ENCODE measurements around the gene CITED1. TPM values are rescaled to one million over a fixed set of nuclear protein-coding genes. Genes with fewer than 3 reads are reported as not detected.

CITED1 gene
- total RNA-seq, 1 experiment from 2014 or later = 1.1 TPM

- Histone ChIP-seq H3K23ac (ENCODE audit: insufficient read length, low read depth, low read length) (no peak overlapping the region), H3K23me2 (ENCODE audit: insufficient read length, low read depth, low read length, poor library complexity, severe bottlenecking) (no peaks in the 10 kb centered on the region), H2BK20ac (ENCODE audit: low read depth, low read length, poor library complexity, severe bottlenecking) (no peak overlapping the region), H2BK5ac (ENCODE audit: insufficient read length, low read length) (no peak overlapping the region), H4K8ac (replicated peaks; ENCODE audit: insufficient read length, low read depth, low read length) (no peak overlapping the region), H2AK5ac (ENCODE audit: insufficient read length, low read length) (no peak overlapping the region), H3K4me2 (ENCODE audit: insufficient read depth, insufficient read length, low read length) (no peak overlapping the region), H2BK120ac (ENCODE audit: low read depth, low read length, poor library complexity, severe bottlenecking) (no peak overlapping the region), H2BK12ac (ENCODE audit: insufficient read length, low read depth, low read length) (no peak overlapping the region), H3T11ph (ENCODE audit: low read length) (no peak overlapping the region), H3K79me2 (ENCODE audit: insufficient read depth, low read length) (no peaks in the 10 kb centered on the region), H3K4ac (ENCODE audit: low read depth, low read length) (no peak overlapping the region), H3K56ac (ENCODE audit: insufficient read length, low read depth, low read length) (no peak overlapping the region), H3K9me3 (ENCODE audit: control insufficient read depth, low read depth, low read length) (no peaks in the 10 kb centered on the region), H4K91ac (ENCODE audit: insufficient read length, low read depth, low read length) (no peak overlapping the region), H4K20me1 (ENCODE audit: control insufficient read depth, insufficient read depth, insufficient read length) (no peaks in the 10 kb centered on the region), H4K5ac (ENCODE audit: insufficient read length, low read depth, low read length) (no peak overlapping the region), H3K9ac (ENCODE audit: extremely low read depth, insufficient read length, low read length) (no peak overlapping the region), H3K4me1 (ENCODE audit: insufficient read depth, low read length) (no peaks in the 10 kb centered on the region), H3K79me1 (ENCODE audit: insufficient read depth, low read depth, low read length, poor library complexity, severe bottlenecking) (peaks cover 1% of the 10 kb centered on the region), H2AFZ (ENCODE audit: low read length) (no peak overlapping the region), H2BK15ac (ENCODE audit: low read depth, low read length) (no peak overlapping the region), H3K14ac (ENCODE audit: insufficient read depth, low read length) (no peak overlapping the region), H3K18ac (ENCODE audit: insufficient read length, low read depth, low read length) (no peak overlapping the region), H3K27me3 (ENCODE audit: insufficient read depth, low read length) (no peaks in the 10 kb centered on the region), H3K27ac (ENCODE audit: insufficient read length, low read depth, low read length) (no peak overlapping the region)
- H3K36me3 Mint-ChIP-seq (ENCODE audit: insufficient read depth in 1 of 3, low read depth in 3 of 3) = peaks cover 48 to 66% (median 63%) of the 10 kb centered on the region in 3 experiments
- peaks cover 9 to 11% of the 10 kb centered on the region in 2 experiments for H3K4me1 Mint-ChIP-seq
- no peak overlapping the region for H3K4me3 Mint-ChIP-seq
- DNase-seq = no peak
- H3K27ac Mint-ChIP-seq = peak overlapping the region; percentile 32 to 77 (median 57); a peak in 3 of 7 replicates
- WGBS (ENCODE audit: extremely low coverage, insufficient read length, low lambda C conversion rate) = no CpG with 5 or more reads among the region's 2 CpGs
- peaks cover 0 to 3% of the 10 kb centered on the region in 2 experiments; a peak in 2 of 5 replicates for H3K9me3 Mint-ChIP-seq
- H3K27me3 Mint-ChIP-seq (ENCODE audit: low read depth) = no peaks in the 10 kb centered on the region
- TF ChIP-seq CTCF (conservative IDR thresholded peaks at IDR 0.05) = no peak
Observed at GRCh38 chrX:72268597-72269365, 36.9 kb downstream of the CITED1 start.
